HepG2 (cell line): ENCODE results near the gene SH3D19. TPM values are rescaled to one million over a fixed set of nuclear protein-coding genes. Genes with fewer than 3 reads are reported as not detected.

Source experiments
- ATAC-seq: fragments of 200-7000 bp; cut with Tn5 transposase; 3 replicates; pipeline ENCODE4 v1.9.1; 2020; ENCODE audit warnings: mild to moderate bottlenecking, moderate library complexity
- BruUV-seq: library from RNA; stranded (reverse); fragments of 400-500 nt; replicated peaks from 2 replicates; lab custom pipeline; 2021; lab: Mats Ljungman, UMichigan
- CTCF ChIA-PET: fragments of 300-600 bp; formaldehyde crosslinking; extraction: SDS; loops from one replicate; lab custom pipeline; 2021; ENCODE audit warnings: low total read pairs, inconsistent platforms, low intra/inter-chr PET ratio; lab: Yijun Ruan, JAX
- POLR2A ChIA-PET: fragments of 350-600 bp; sonication (Branson Sonifier 250); formaldehyde crosslinking; loops from one replicate; lab custom pipeline; 2020; ENCODE audit warnings: antibody characterized with exemption, inconsistent platforms; lab: Yijun Ruan, JAX
- DNase-seq: peaks from one replicate; pipeline ENCODE4 v3.0.0-alpha.2; 2015; ENCODE audit warnings: low spot score
- FAIRE-seq: peaks from 3 replicates; lab custom pipeline; 2011; peaks lifted over from hg19 to GRCh38; lab: Jason Lieb, UNC
- H2AFZ ChIP-seq: one replicate; pipeline ENCODE4 v1.6.1; 2011; ENCODE audit warnings: low read length, inconsistent platforms
- H3K27ac ChIP-seq: fragments of 300-600 bp; 3 replicates; pipeline ENCODE4 v1.8.0; 2011; ENCODE audit warnings: mixed run types, mild to moderate bottlenecking, mixed read lengths, low read length, inconsistent platforms; ENCODE audit not compliant: insufficient read depth; ENCODE audit errors: extremely low read length
- H3K27me3 ChIP-seq, 2 experiments: fragments of 200-600 bp in 1 of 2; 2 replicates in 1 of 2; 3 replicates in 1 of 2; pipeline versions ENCODE4 v1.6.0 to v1.8.0; 2011; ENCODE audit warnings: low read length in 2 of 2, mild to moderate bottlenecking in 2 of 2, moderate library complexity in 2 of 2, inconsistent platforms in 1 of 2; ENCODE audit not compliant: insufficient read depth in 2 of 2, control insufficient read depth in 1 of 2
- H3K36me3 ChIP-seq, 2 experiments: fragments of 200-600 bp in 1 of 2; replicated peaks in 1 of 2; 2 replicates in 1 of 2; 3 replicates in 1 of 2; pipeline versions ENCODE4 v1.5.1 to v1.8.0; 2011; ENCODE audit warnings: low read length in 2 of 2, inconsistent platforms in 1 of 2; ENCODE audit not compliant: insufficient read depth in 2 of 2, control insufficient read depth in 1 of 2
- H3K4me1 ChIP-seq: 2 replicates; pipeline ENCODE4 v1.5.1; 2012; ENCODE audit warnings: low read length, inconsistent platforms; ENCODE audit not compliant: insufficient read depth
- H3K4me2 ChIP-seq: 2 replicates; pipeline ENCODE4 v1.6.0; 2011; ENCODE audit warnings: low read depth, low read length, inconsistent platforms
- H3K4me3 ChIP-seq, 3 experiments: fragments of 200-600 bp in 1 of 3; sonication (generic), shearing (Covaris generic) in 1 of 3; replicated peaks in 1 of 3; 2 replicates each; pipeline ENCODE4 v1.5.1; 2011 to 2016; ENCODE audit warnings: low read length in 3 of 3, inconsistent platforms in 2 of 3, low read depth in 2 of 3, mild to moderate bottlenecking in 2 of 3, control low read depth in 1 of 3, mixed read lengths in 1 of 3; ENCODE audit not compliant: insufficient read depth in 1 of 3
- H3K79me2 ChIP-seq: one replicate; pipeline ENCODE4 v1.6.1; 2011; ENCODE audit warnings: low read length, inconsistent platforms; ENCODE audit not compliant: insufficient read depth
- H3K9ac ChIP-seq: 2 replicates; pipeline ENCODE4 v1.6.0; 2011; ENCODE audit warnings: mild to moderate bottlenecking, low read depth, low read length, inconsistent platforms; ENCODE audit not compliant: insufficient read depth
- H3K9me3 ChIP-seq: 2 replicates; pipeline ENCODE4 v1.5.1; 2012; ENCODE audit warnings: mild to moderate bottlenecking, low read length
- H4K20me1 ChIP-seq: 2 replicates; pipeline ENCODE4 v1.6.0; 2011; ENCODE audit warnings: inconsistent platforms, mild to moderate bottlenecking, low read length, moderate library complexity; ENCODE audit not compliant: insufficient read depth
- KLF13 ChIP-seq: sonication (generic); formaldehyde crosslinking; IDR thresholded peaks from 2 replicates; pipeline ENCODE4 v1.4.0; 2020; ENCODE audit warnings: mild to moderate bottlenecking, missing genetic modification reagents
- ZNF713 ChIP-seq: sonication (generic); formaldehyde crosslinking; IDR thresholded peaks from 2 replicates; pipeline ENCODE4 v1.4.0; 2020; ENCODE audit warnings: mild to moderate bottlenecking, missing genetic modification reagents
- WGBS: methylation state at CpG from one replicate; pipeline ENCODE4 v1.1.6; 2017; ENCODE audit warnings: low lambda C conversion rate; 5-methylcytosine and 5-hydroxymethylcytosine counted together
- in situ Hi-C: cut with HindIII; loops from 2 replicates; pipeline ENCODE4 v1.10.0; 2017; ENCODE audit warnings: low pct_unique_long_range_greater_than_20kb; ENCODE audit not compliant: extremely low pct_ligation_motif_present
- intact Hi-C: fragments of 100-400 bp; cut with micrococcal nuclease; formaldehyde crosslinking; loops from one replicate; pipeline ENCODE4 v1.10.0; 2022; ENCODE audit not compliant: unreplicated experiment
- polyA plus RNA-seq, 8 experiments: library from polyadenylated mRNA; depleted of rRNA in 3 of 8; stranded (reverse) in 7 of 8; unstranded in 1 of 8; fragments of >200 nt; fragmentation: Illumina TruSeq in 4 of 8; extraction: Trizol in 4 of 8; gene quantifications; 2 replicates each; pipeline versions ENCODE4 v1.2.1 to v1.2.3, GENCODE V29; 2011 to 2016; ENCODE audit warnings: low read depth in 4 of 8, missing spikeins in 1 of 8, mixed read lengths in 1 of 8; ENCODE audit not compliant: insufficient read depth in 1 of 8
- total RNA-seq, 5 experiments: library from RNA; depleted of rRNA; stranded (reverse); fragments of >200 nt; fragmentation: Illumina TruSeq; extraction: Trizol; gene quantifications; 2 replicates each; pipeline ENCODE4 v1.2.3, GENCODE V29; 2016; ENCODE audit warnings: low read depth in 1 of 5
- TF ChIP-seq, protein P1 (sequence below): IDR thresholded peaks from 2 replicates; pipeline ENCODE4 v1.4.0; 2020; ENCODE audit warnings: mild to moderate bottlenecking, missing genetic modification reagents
- TF ChIP-seq, protein P2 (sequence below): sonication (generic); formaldehyde crosslinking; conservative IDR thresholded peaks from 2 replicates; pipeline ENCODE4 v1.4.0; 2020; ENCODE audit warnings: missing genetic modification reagents
- TF ChIP-seq, protein P3 (sequence below): sonication (generic); formaldehyde crosslinking; IDR thresholded peaks from one replicate; pipeline ENCODE4 v1.5.1; 2020; ENCODE audit warnings: mild to moderate bottlenecking, missing genetic modification reagents; ENCODE audit errors: not compliant biosample characterization
- TF ChIP-seq, protein P4 (sequence below), 2 experiments: fragments of 450-650 bp in 1 of 2; sonication (generic) in 1 of 2; formaldehyde crosslinking; IDR thresholded peaks; 2 replicates each; pipeline versions ENCODE4 v1.5.0 to v1.8.0; 2020 to 2022; ENCODE audit warnings: mild to moderate bottlenecking in 1 of 2, missing genetic modification reagents in 1 of 2

Gene SH3D19
- total and polyA plus RNA-seq, 2 of the 13 experiments (the other 11 are each of a cell fraction or from before 2014, with no cell fraction given) = 31.2 to 38.0 TPM

DNA sequence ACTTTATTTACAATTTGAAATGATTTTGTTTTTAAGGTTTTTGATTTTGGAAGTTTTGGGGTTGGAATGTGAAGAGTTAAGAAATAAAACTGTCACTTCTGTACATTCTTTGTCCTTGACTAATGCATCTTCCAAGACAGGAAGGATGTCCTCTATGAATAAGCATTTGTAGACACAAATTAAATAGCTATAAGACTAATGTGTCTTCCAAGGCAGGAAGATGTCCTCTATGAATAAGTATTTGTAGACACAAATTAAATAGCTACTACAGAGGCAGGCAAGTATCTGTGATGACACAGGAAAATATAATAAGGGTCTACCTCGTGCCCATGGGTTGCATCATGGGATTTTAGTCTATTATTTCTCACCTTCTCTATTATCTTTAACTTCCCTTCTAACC, 33.9 kb downstream of the SH3D19 start (continued):
- TF ChIP-seq, protein P1, sequence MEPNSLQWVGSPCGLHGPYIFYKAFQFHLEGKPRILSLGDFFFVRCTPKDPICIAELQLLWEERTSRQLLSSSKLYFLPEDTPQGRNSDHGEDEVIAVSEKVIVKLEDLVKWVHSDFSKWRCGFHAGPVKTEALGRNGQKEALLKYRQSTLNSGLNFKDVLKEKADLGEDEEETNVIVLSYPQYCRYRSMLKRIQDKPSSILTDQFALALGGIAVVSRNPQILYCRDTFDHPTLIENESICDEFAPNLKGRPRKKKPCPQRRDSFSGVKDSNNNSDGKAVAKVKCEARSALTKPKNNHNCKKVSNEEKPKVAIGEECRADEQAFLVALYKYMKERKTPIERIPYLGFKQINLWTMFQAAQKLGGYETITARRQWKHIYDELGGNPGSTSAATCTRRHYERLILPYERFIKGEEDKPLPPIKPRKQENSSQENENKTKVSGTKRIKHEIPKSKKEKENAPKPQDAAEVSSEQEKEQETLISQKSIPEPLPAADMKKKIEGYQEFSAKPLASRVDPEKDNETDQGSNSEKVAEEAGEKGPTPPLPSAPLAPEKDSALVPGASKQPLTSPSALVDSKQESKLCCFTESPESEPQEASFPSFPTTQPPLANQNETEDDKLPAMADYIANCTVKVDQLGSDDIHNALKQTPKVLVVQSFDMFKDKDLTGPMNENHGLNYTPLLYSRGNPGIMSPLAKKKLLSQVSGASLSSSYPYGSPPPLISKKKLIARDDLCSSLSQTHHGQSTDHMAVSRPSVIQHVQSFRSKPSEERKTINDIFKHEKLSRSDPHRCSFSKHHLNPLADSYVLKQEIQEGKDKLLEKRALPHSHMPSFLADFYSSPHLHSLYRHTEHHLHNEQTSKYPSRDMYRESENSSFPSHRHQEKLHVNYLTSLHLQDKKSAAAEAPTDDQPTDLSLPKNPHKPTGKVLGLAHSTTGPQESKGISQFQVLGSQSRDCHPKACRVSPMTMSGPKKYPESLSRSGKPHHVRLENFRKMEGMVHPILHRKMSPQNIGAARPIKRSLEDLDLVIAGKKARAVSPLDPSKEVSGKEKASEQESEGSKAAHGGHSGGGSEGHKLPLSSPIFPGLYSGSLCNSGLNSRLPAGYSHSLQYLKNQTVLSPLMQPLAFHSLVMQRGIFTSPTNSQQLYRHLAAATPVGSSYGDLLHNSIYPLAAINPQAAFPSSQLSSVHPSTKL (CRISPR knock-in tag) = no peak
- TF ChIP-seq, protein P2, sequence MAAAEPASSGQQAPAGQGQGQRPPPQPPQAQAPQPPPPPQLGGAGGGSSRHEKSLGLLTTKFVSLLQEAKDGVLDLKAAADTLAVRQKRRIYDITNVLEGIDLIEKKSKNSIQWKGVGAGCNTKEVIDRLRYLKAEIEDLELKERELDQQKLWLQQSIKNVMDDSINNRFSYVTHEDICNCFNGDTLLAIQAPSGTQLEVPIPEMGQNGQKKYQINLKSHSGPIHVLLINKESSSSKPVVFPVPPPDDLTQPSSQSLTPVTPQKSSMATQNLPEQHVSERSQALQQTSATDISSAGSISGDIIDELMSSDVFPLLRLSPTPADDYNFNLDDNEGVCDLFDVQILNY (CRISPR knock-in tag) = no peak
- no peak for TF ChIP-seq ZNF713 (CRISPR knock-in tag)

DNA sequence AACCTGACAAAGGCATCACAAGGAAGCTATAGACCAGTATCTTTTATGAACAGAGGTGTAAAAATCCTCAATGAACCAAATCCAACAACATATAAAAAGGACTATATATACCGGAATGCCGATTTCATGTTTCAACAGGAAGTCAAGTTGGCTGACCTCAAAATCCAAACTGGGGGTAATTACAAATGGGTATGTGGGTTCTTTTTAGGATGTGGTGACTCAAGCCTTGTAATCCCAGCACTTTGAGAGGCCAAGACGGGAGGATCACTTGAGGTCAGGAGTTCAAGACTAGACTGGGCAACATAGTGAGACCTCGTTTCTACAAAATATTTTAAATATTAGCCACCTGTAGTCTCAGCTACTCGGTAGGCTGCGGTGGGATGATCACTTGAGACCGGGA, 38.0 kb downstream of the SH3D19 start:
- FAIRE-seq = no peak
- 98% methylated on average over 7 of the region's 7 CpGs for WGBS
- peaks cover 60% of the 10 kb centered on the region for H4K20me1 ChIP-seq
- no peak overlapping the region for H2AFZ ChIP-seq
- no peak for ATAC-seq
- no TSS peak for BruUV-seq
- no peaks in the 10 kb centered on the region for H3K27me3 ChIP-seq
- H3K36me3 ChIP-seq = peaks cover 0 to 6% of the 10 kb centered on the region in 2 experiments; a peak in 3 of 5 replicates
- no peak overlapping the region for H3K4me2 ChIP-seq
- H3K9me3 ChIP-seq = no peaks in the 10 kb centered on the region
- no peak overlapping the region for H3K9ac ChIP-seq
- CTCF ChIA-PET = no interaction called here
- intact Hi-C loops (no loop called here), in situ Hi-C loops (no loop called here)
- no peak overlapping the region for H3K27ac ChIP-seq
- DNase-seq = no peak
- H3K79me2 ChIP-seq = peaks cover 97% of the 10 kb centered on the region
- peaks cover 32% of the 10 kb centered on the region for H3K4me1 ChIP-seq
- POLR2A ChIA-PET = interaction anchor here (1.2 kb wide), 1 partner anchor 82 kb away, joined by 4 read pairs; no protein-coding TSS in a partner anchor
- H3K4me3 ChIP-seq = no peak overlapping the region
- TF ChIP-seq KLF13 = no peak
- TF ChIP-seq, protein P3, sequence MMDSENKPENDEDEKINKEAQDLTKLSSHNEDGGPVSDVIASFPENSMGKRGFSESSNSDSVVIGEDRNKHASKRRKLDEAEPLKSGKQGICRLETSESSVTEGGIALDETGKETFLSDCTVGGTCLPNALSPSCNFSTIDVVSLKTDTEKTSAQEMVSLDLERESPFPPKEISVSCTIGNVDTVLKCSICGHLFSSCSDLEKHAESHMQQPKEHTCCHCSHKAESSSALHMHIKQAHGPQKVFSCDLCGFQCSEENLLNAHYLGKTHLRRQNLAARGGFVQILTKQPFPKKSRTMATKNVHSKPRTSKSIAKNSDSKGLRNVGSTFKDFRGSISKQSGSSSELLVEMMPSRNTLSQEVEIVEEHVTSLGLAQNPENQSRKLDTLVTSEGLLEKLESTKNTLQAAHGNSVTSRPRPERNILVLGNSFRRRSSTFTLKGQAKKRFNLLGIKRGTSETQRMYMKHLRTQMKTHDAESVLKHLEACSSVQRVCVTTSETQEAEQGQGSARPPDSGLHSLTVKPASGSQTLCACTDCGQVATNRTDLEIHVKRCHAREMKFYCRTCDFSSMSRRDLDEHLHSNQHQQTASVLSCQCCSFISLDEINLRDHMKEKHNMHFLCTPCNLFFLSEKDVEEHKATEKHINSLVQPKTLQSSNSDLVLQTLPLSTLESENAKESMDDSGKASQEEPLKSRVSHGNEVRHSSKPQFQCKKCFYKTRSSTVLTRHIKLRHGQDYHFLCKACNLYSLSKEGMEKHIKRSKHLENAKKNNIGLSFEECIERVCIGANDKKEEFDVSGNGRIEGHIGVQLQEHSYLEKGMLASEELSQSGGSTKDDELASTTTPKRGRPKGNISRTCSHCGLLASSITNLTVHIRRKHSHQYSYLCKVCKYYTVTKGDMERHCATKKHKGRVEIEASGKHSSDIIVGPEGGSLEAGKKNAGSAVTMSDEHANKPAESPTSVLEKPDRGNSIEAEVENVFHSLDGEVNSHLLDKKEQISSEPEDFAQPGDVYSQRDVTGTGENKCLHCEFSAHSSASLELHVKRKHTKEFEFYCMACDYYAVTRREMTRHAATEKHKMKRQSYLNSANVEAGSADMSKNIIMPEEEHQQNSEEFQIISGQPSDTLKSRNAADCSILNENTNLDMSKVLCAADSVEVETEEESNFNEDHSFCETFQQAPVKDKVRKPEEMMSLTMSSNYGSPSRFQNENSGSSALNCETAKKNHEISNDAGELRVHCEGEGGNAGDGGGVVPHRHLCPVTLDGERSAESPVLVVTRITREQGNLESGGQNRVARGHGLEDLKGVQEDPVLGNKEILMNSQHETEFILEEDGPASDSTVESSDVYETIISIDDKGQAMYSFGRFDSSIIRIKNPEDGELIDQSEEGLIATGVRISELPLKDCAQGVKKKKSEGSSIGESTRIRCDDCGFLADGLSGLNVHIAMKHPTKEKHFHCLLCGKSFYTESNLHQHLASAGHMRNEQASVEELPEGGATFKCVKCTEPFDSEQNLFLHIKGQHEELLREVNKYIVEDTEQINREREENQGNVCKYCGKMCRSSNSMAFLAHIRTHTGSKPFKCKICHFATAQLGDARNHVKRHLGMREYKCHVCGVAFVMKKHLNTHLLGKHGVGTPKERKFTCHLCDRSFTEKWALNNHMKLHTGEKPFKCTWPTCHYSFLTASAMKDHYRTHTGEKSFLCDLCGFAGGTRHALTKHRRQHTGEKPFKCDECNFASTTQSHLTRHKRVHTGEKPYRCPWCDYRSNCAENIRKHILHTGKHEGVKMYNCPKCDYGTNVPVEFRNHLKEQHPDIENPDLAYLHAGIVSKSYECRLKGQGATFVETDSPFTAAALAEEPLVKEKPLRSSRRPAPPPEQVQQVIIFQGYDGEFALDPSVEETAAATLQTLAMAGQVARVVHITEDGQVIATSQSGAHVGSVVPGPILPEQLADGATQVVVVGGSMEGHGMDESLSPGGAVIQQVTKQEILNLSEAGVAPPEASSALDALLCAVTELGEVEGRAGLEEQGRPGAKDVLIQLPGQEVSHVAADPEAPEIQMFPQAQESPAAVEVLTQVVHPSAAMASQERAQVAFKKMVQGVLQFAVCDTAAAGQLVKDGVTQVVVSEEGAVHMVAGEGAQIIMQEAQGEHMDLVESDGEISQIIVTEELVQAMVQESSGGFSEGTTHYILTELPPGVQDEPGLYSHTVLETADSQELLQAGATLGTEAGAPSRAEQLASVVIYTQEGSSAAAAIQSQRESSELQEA (CRISPR knock-in tag) = no peak
- TF ChIP-seq, protein P4, sequence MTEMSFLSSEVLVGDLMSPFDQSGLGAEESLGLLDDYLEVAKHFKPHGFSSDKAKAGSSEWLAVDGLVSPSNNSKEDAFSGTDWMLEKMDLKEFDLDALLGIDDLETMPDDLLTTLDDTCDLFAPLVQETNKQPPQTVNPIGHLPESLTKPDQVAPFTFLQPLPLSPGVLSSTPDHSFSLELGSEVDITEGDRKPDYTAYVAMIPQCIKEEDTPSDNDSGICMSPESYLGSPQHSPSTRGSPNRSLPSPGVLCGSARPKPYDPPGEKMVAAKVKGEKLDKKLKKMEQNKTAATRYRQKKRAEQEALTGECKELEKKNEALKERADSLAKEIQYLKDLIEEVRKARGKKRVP (CRISPR knock-in tag; IDR thresholded peaks at IDR 0.05) = no peak
